Muscle of leg (tissue), 11 donors: ENCODE measurements around the gene PRKCA. TPM values are rescaled to one million over a fixed set of nuclear protein-coding genes. Genes with fewer than 3 reads are reported as not detected.

Experiments used
- DNase-seq: peaks from one replicate; pipeline ENCODE4 v3.0.0; 2013
- H3K27ac ChIP-seq: one replicate; pipeline ENCODE4 v1.5.1; 2013; ENCODE audit warnings: mild to moderate bottlenecking, low read length, control low read depth
- H3K27me3 ChIP-seq: one replicate; pipeline ENCODE4 v1.6.1; 2013; ENCODE audit warnings: low read length; ENCODE audit not compliant: control insufficient read depth, insufficient read depth
- H3K36me3 ChIP-seq: one replicate; pipeline ENCODE4 v1.6.1; 2013; ENCODE audit warnings: low read length; ENCODE audit not compliant: control insufficient read depth, insufficient read depth
- H3K4me1 ChIP-seq: one replicate; pipeline ENCODE4 v1.6.1; 2013; ENCODE audit warnings: low read length; ENCODE audit not compliant: control insufficient read depth, insufficient read depth
- H3K4me3 ChIP-seq: one replicate; pipeline ENCODE4 v1.5.1; 2013; ENCODE audit warnings: low read length, control low read depth
- H3K9me3 ChIP-seq: replicated peaks from 2 replicates; pipeline ENCODE4 v1.6.1; 2013; ENCODE audit warnings: low read depth, low read length; ENCODE audit not compliant: control insufficient read depth
- WGBS: methylation state at CpG from one replicate; pipeline ENCODE4 v1.1.5; 2013; ENCODE audit warnings: missing lambda C conversion rate; ENCODE audit not compliant: insufficient coverage; 5-methylcytosine and 5-hydroxymethylcytosine counted together
- polyA plus RNA-seq, 8 donors: library from polyadenylated mRNA; unstranded; fragments of 120-200 nt; gene quantifications; one replicate each; pipeline versions ENCODE4 v1.2.1 to v1.2.3, GENCODE V29; 2013; ENCODE audit warnings: inconsistent platforms in 1 of 8, low replicate concordance in 1 of 8; ENCODE audit not compliant: insufficient read length in 8 of 8, insufficient read depth in 1 of 8
- total RNA-seq: library from RNA; stranded (reverse); fragments of 120-200 nt; gene quantifications from one replicate; pipeline ENCODE4 v1.2.4, GENCODE V29; 2013

PRKCA gene
- total and polyA plus RNA-seq, 9 donors: 2.3 to 6.5 (median 3.5) TPM

GRCh38 chr17:66691644-66692420, 389.4 kb downstream of the PRKCA start:
- Histone ChIP-seq H3K36me3 (peaks cover 2% of the 10 kb centered on the region), H3K4me3 (no peak overlapping the region), H3K9me3 (no peaks in the 10 kb centered on the region), H3K4me1 (peaks cover 8% of the 10 kb centered on the region), H3K27me3 (no peaks in the 10 kb centered on the region), H3K27ac (no peak overlapping the region)
- peak; percentile 12 for DNase-seq
- 48% methylated on average over 8 of the region's 12 CpGs for WGBS

DNA sequence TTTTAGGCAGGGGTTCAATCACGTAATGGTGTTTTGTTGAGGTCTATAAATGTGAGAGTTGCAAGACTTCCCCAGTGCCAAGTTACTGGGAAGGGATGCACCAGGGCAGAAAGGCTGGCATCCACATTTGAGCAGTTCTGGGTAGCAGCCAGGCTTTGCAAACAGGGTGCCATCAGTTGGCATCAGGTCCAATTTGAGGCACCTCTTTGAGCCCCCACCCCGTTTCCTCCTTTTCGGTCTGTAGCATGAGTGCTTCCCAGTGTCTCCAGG, 389.9 kb downstream of the PRKCA start:
- 79% methylated on average over 2 of the region's 3 CpGs for WGBS
- peaks cover 2% of the 10 kb centered on the region for H3K36me3 ChIP-seq
- H3K4me3 ChIP-seq: no peak overlapping the region
- H3K9me3 ChIP-seq: no peaks in the 10 kb centered on the region
- DNase-seq: no peak
- peaks cover under 1% of the 10 kb centered on the region for H3K27me3 ChIP-seq
- no peak overlapping the region for H3K27ac ChIP-seq
- peaks cover 8% of the 10 kb centered on the region for H3K4me1 ChIP-seq

GRCh38 chr17:66695098-66695497, 392.7 kb downstream of the PRKCA start:
- WGBS: 100% methylated on average over 1 of the region's 5 CpGs
- Histone ChIP-seq H3K4me1 (peaks cover 8% of the 10 kb centered on the region), H3K4me3 (no peak overlapping the region), H3K27me3 (peaks cover 2% of the 10 kb centered on the region), H3K27ac (no peak overlapping the region), H3K36me3 (peaks cover 2% of the 10 kb centered on the region), H3K9me3 (peaks cover 9% of the 10 kb centered on the region)
- no peak for DNase-seq

DNA sequence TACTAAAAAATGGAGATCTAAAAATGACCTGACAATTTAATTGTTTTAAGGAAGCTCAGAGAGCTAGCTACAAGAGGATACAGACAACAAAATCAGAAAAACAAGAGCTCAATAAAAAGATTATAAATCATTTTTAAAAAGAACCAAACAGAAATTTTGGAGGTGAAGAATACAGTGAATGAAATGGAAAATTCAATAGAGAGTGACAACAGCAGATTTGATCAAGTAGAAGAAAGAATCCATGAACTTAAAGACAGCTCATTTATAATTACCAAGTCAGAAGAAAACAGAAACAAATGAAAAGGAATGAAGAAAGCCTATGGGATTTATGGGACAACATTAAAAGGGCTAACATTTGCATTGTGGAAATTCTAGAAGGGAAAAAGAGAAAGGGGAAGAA, 395.9 kb downstream of the PRKCA start:
- H3K9me3 ChIP-seq: peaks cover 9% of the 10 kb centered on the region
- H3K36me3 ChIP-seq: peaks cover 2% of the 10 kb centered on the region
- no peak overlapping the region for H3K27ac ChIP-seq
- H3K4me1 ChIP-seq: no peaks in the 10 kb centered on the region
- peaks cover 2% of the 10 kb centered on the region for H3K27me3 ChIP-seq
- no peak for DNase-seq
- H3K4me3 ChIP-seq: no peak overlapping the region

DNA sequence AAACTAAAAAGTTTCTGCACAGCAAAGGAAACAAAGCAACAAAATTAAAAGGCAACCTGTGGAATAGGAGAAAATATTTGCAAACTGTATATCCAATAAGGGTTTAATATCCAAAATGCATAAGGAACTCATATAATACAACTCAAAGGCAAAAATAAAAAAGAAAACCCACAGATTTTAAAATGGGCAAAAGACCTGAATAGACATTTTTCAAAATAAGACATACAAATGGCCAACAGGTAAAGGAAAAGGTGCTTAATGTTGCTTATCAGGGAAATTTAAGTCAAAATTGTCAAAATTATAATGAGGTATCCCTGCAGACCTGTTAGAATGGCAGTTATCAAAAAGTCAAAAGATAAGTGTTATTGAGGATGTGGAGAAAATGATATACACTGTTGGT, 399.0 kb downstream of the PRKCA start:
- H3K27me3 ChIP-seq: peaks cover 2% of the 10 kb centered on the region
- H3K27ac ChIP-seq: no peak overlapping the region
- no peaks in the 10 kb centered on the region for H3K4me1 ChIP-seq
- peaks cover 2% of the 10 kb centered on the region for H3K36me3 ChIP-seq
- H3K4me3 ChIP-seq: no peak overlapping the region
- peaks cover 9% of the 10 kb centered on the region for H3K9me3 ChIP-seq
- no peak for DNase-seq

DNA sequence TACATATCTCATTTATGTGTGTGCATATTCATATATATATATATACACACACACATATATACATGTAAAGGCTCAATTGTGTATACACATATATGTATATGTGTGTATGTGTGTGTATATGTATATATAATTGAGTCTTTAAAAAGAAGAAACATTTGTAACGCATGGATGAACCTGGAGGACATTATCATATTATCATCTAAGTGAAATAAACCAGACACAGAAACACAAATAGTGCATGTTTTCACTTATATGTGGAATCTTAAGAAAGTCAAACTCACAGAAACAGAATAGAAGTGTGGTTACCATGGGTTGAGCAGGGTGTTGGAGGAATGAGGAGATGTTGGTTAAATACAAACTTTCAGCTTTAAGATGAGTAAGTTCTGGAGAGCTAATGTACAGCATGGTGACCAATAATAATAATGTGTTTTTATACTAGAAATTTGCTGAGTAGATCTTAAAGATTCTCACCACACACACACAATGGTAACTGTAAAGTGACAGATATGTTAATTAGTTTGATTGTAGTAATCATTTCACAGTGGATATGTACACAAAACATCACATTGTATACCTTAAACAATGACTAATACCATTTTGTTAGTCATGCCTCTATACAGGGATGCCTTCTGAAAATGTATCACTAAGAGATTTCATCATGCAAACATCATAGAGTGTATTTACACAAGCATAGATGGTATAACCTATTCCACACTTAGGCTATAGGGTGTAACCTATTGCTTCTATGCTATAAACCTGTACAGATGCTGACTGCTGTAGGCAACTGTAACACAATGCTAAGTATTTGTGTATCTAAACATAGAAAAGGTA, 399.9 kb downstream of the PRKCA start:
- no peaks in the 10 kb centered on the region for H3K4me1 ChIP-seq
- no CpG with 5 or more reads among the region's 1 CpG for WGBS
- no peak for DNase-seq

GRCh38 chr17:66704858-66705520, 402.6 kb downstream of the PRKCA start:
- H3K27me3 ChIP-seq: no peaks in the 10 kb centered on the region
- H3K4me1 ChIP-seq: no peaks in the 10 kb centered on the region
- DNase-seq: no peak
- no peaks in the 10 kb centered on the region for H3K36me3 ChIP-seq
- no peaks in the 10 kb centered on the region for H3K9me3 ChIP-seq
- H3K27ac ChIP-seq: no peak overlapping the region
- no peak overlapping the region for H3K4me3 ChIP-seq
- WGBS: 13% methylated on average over 1 of the region's 2 CpGs

More for the DNA sequence above, 399.9 kb downstream of the PRKCA start:
- H3K27ac ChIP-seq: no peak overlapping the region
- peaks cover 9% of the 10 kb centered on the region for H3K9me3 ChIP-seq
- no peak overlapping the region for H3K4me3 ChIP-seq
- peaks cover 2% of the 10 kb centered on the region for H3K27me3 ChIP-seq
- no peaks in the 10 kb centered on the region for H3K36me3 ChIP-seq

- Histone ChIP-seq H3K4me3 (no peak overlapping the region), H3K4me1 (no peaks in the 10 kb centered on the region), H3K27me3 (no peaks in the 10 kb centered on the region), H3K27ac (no peak overlapping the region), H3K9me3 (no peaks in the 10 kb centered on the region), H3K36me3 (no peaks in the 10 kb centered on the region)
- no peak for DNase-seq
- 90% methylated on average over 1 of the region's 1 CpG for WGBS
These were observed 404.5 kb downstream of the PRKCA start for GRCh38 chr17:66706851-66707450.

- WGBS: 50% methylated on average over 5 of the region's 8 CpGs
- no peak overlapping the region for H3K4me3 ChIP-seq
- no peaks in the 10 kb centered on the region for H3K9me3 ChIP-seq
- H3K4me1 ChIP-seq: peaks cover 27% of the 10 kb centered on the region
- H3K27me3 ChIP-seq: no peaks in the 10 kb centered on the region
- DNase-seq: no peak
- H3K36me3 ChIP-seq: no peaks in the 10 kb centered on the region
- no peak overlapping the region for H3K27ac ChIP-seq
These were observed 409.0 kb downstream of the PRKCA start for GRCh38 chr17:66711401-66711800.

- Histone ChIP-seq H3K9me3 (no peaks in the 10 kb centered on the region), H3K4me3 (no peak overlapping the region), H3K36me3 (no peaks in the 10 kb centered on the region), H3K27ac (no peak overlapping the region), H3K4me1 (peaks cover 32% of the 10 kb centered on the region), H3K27me3 (no peaks in the 10 kb centered on the region)
- WGBS: no CpG with 5 or more reads among the region's 2 CpGs
- no peak for DNase-seq
These were observed 409.5 kb downstream of the PRKCA start for GRCh38 chr17:66711881-66712321.
